ENCODE measurements around the gene ERC2. TPM values are rescaled to one million over a fixed set of nuclear protein-coding genes. Genes with fewer than 3 reads are reported as not detected.

The ERC2 gene
- total and polyA plus RNA-seq, 2 of the 8 experiments (the other 6 are each of a cell fraction or from before 2014, with no cell fraction given), result 16.4 to 22.8 TPM

- TF ChIP-seq CHD7 (IDR thresholded peaks at IDR 0.05; ENCODE audit: insufficient replicate concordance, low read length) (no peak), CHD1 (IDR thresholded peaks at IDR 0.05; ENCODE audit: low read depth, low read length) (no peak), JUND (IDR thresholded peaks at IDR 0.05; ENCODE audit: low read length) (no peak), GTF2F1 (IDR thresholded peaks at IDR 0.05; ENCODE audit: borderline replicate concordance, low read depth, low read length) (no peak), RNF2 (IDR thresholded peaks at IDR 0.05; ENCODE audit: borderline replicate concordance, low read depth, low read length, missing control alignments, poor library complexity, severe bottlenecking) (no peak), CBX5 (IDR thresholded peaks at IDR 0.05; ENCODE audit: low read depth, low read length) (no peak), EZH2 (IDR thresholded peaks at IDR 0.05; ENCODE audit: low read depth, low read length, severe bottlenecking) (no peak), ATF2 (IDR thresholded peaks at IDR 0.05; ENCODE audit: low read length) (no peak), EP300 (IDR thresholded peaks at IDR 0.05; ENCODE audit: borderline replicate concordance in 1 of 2, low read depth in 2 of 2, low read length in 2 of 2) (no peak)
Observed at GRCh38 chr3:56075089-56075488, 393.2 kb downstream of the ERC2 start (continued).

Data from H1 (cell line).